CD4-positive, alpha-beta T cell treated with Interleukin-12 subunit alpha and Interleukin-12 subunit beta, for 1 hour (primary cell): ENCODE results near the gene CAMK2A.
"Not testable (repeated sequence)": the region's sequence is repeated elsewhere in the genome, so short reads cannot be mapped to it uniquely, and the experiment has no call there.

Experiments
- DNase-seq: peaks from one replicate; pipeline ENCODE4 v3.0.0-alpha.2; 2020

CAMK2A gene

DNA sequence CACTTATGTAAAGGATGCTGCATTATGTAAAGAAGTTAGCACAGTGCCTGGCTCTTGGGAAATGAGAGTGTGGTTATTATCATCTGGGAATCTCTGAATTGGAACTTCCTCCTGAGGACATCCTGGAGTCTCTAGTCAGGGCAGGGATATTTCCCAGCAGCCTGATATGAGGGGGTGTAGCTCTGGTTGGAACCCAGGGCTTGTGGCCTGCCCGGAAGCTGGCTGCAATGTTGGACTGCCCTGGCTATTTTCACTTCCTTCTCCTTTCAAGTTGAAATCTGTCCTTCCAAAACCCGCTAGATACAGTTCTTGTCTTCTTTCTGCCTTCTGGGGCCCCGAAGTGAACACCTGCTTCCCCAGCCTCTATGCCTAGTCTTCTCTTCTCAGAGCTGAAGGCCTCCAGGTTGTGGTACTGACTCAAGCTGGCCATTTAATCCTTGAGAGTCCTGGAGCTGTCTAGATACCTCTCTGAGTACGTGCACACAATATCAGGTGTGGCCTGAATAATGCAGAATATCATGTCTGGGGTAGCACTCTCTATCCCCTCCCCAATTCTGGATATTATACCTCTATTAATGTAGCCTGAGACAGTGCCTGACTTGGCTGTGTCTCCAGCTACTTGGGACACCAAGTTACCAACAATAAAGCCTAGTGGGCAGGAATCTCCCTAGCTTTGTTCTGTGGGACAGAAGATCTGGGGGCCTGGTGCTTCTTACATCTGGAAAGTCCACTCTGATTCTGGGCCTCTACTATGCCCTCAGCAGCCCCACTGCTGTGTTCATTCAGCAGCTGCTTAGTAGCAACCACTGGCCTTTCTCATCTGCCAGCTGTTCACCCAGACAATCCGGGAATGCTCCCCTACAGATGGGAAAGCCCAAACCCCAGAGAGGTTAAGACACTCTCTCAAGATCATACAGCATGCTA lies 54.7 kb downstream of the CAMK2A start:
- DNase-seq: no peak

DNA sequence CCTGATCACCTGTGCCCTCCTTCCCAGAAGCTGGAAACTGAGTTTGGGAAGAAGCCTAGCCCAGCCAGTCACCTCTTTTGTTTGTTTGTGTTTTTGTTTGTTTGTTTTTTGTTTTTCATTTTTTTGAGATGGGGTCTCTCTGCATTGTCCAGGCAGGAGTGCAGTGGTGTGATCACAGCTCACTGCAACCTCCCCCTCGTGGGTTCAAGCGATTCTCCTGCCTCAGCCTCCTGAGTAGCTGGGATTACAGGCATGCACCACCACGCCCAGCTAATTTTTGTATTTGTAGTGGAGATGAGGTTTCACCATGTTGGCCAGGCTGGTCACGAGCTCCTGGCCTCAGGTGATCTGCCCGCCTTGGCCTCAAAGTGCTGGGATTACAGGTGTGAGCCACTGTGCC lies 55.9 kb downstream of the CAMK2A start:
- not testable (repeated sequence) for DNase-seq

- no peak for DNase-seq
These were observed 58.7 kb downstream of the CAMK2A start for GRCh38 chr5:150230842-150231241.

GRCh38 chr5:150229571-150229970 lies 60.0 kb downstream of the CAMK2A start:
- DNase-seq: no peak

DNA sequence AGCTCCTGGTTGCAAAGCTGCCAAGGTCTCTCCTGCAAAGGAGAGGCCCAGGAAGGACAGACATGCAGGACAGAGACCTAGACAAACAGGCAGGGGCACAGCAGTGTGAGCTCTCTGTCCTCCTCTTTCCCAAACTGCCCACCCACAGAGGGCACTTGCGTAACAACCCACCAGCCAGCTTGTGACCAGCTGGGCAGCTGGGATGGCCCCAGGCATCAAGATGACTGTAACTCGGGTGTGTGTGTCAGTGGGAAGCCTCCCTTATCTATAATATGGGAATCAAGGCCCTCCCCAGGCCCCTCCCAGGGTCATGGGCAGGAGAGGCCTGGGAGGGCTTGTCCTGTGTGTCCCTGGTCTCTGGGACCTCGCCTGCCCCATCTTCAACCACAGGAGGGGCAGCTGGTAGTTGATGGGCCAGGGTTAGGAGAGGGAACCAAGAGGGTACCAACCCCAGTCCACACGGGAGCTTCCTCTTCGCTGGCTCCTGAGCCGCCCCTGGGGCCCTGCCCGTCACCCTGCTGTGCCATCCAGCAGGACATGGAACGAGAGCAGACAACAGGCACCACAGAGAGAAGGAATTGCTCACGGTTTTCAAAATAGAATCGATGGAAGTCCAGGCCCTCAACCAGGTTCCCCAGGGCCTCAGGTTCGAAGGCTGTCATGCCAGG lies 61.8 kb downstream of the CAMK2A start:
- DNase-seq: no peak

- no peak for DNase-seq
These were observed 62.5 kb downstream of the CAMK2A start for GRCh38 chr5:150227036-150227435.

GRCh38 chr5:150224483-150225027 lies 65.0 kb downstream of the CAMK2A start:
- no peak for DNase-seq

DNA sequence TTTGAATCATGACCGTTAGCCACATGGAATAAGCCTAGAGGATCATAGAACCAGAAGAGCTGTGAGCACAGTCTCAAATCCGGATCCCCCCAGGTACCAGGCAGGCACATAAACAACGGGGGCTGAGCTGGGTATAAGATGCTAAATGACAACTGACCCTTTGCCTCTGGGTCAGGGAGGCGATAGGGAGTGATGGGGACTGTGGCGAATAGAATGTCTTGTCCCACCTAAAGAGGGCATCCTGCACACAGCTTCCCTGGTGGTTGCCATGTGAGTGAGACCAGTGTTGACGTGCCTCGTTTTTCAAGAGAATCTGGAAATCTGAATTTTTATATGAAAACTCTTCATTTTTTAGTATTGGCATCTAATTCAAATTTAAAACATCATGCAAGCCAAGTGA lies 66.1 kb downstream of the CAMK2A start:
- DNase-seq: no peak

DNA sequence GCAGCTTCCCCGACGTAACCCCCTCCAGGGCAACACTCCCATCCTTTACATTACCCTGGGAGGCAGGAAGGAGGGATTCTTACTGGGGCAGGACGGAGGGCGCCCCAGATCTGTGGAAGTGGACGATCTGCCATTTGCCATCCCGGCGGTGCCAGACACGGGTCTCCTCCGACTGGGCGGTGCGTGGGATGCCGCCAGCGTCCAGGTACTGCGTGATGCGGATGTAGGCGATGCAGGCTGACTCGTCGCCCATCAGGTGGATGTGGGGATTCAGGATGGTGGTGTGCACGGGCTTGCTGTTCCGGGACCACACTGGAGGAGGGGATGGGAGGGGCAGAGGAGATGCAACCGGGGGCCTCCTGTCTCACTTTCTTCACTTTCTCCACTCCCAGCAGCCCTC lies 66.7 kb downstream of the CAMK2A start:
- DNase-seq: no peak

DNA sequence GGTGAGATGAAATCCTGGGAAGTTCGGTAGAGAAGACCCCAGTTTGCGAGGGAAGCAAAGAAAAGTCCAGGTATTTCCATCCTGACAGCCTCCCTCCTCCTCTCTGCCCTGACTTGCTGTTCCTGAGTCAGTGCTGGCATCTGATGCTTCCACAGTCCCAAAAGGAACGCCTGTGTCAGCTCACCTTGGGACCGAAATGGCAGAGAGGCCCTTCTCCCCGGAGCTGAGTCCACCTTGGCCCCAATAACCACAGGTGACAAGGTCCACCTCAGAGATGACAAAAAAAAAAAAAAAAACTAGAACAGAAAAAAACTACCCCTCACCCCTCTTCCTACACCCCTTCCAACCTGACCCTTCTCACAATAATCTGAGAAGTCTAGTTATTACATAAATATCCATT lies 68.1 kb downstream of the CAMK2A start:
- DNase-seq: no peak

DNA sequence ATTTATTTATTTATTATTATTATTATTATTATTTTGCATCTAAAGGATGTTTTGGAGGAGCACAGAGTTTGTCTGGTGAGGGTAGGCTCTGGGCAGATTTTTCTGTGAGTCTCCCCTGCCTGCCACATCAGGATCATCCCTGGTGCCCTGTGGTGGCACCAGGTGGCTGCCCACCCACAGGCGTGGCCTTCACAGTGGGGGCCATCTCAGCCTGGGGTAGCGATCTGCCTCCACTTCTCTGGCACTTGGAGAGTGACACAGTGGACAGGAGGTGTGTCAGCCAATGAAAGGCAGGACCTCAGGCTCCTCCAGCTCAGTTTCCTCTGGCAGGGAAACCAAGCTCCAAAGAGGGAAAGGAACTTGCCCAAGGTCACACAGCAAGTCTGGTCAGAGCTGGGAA lies 69.7 kb downstream of the CAMK2A start:
- DNase-seq: no peak

GRCh38 chr5:150219142-150219541 lies 70.4 kb downstream of the CAMK2A start:
- no peak for DNase-seq

DNA sequence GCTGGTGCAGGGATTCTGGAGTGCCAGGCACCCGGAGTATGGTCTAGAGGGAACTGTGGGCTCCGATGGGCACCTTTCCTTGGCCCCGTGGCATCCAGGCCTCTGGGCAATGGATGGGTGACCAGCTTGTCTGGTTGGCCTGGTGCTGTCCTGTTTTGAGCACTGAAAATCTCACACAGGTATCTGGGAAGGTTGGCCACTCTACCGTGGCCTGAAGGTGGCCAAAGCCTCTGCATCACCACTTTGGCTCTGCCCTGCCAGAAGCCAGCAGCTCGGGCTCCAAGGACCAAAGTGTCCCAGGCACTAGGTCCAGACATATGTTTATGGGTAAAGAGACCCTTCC lies 70.9 kb downstream of the CAMK2A start:
- no peak for DNase-seq

- peak; percentile 79 for DNase-seq
These were observed 71.5 kb downstream of the CAMK2A start for GRCh38 chr5:150217873-150218692.

DNA sequence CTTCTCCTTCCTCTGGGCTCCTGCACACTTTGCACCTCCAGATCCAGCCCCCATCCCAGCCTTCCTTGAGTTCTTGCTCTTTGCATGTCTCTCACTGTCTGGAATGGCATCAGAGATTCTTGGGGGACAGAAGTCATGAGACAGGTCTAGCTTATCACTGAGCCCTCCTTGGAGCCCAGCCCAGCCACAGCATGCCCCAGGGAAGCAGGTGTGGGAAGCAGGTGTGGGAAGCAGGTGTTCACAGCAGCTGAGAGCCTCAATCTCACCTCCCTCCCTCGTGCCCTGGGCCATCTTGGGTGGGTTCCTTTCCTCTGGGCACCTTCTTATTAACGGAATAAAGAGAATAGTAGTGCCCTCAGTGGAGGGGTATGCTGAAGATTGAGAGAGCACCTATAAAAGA lies 72.5 kb downstream of the CAMK2A start:
- no peak for DNase-seq

GRCh38 chr5:150215979-150216944 lies 73.3 kb downstream of the CAMK2A start:
- no peak for DNase-seq

GRCh38 chr5:150214289-150214688 lies 75.3 kb downstream of the CAMK2A start:
- no peak for DNase-seq

- DNase-seq: no peak
These were observed 76.0 kb downstream of the CAMK2A start for GRCh38 chr5:150213530-150213929.

DNA sequence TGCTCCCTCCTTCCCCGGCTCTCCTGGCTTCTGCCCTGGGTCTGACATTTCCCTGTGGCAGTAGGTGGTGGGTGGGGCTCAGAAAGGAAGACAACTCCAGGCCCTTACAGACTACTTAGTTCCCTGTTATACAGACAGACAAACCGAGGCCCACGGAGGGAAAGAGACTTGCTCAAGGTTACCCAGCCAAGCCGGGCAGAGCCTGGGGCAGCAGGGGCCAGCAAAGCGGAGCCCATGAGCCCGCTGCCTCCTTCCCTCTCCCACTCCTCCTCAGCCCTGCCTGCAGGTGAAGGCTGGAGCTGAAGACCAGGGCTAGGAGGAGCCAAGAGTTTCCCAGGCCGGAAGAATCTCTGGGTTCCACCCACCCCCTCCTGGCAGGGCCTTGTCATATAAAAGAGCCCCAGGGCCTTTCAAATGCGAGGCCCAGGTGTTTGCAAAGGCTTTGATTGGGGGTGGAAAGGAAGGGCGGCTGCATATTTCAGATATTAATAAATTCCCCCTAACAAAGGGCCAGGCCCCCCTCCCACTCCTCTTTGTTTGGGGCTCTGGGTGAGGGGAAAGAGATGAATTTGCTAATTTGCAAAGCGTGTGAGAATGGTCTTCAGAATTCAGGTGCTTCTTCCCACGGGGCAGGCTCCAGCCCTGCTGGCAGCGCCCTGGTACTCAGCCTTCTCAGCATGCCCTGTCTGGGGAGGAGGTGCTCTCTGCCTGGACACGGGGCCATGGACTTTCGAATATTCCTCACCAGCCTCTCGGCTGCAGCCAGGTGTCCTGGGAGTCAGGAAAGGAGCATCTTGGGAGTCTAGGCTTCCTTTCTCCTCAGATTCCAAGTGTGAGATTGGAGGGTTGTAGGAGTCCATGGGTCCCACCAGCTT lies 78.2 kb downstream of the CAMK2A start:
- no peak for DNase-seq

DNA sequence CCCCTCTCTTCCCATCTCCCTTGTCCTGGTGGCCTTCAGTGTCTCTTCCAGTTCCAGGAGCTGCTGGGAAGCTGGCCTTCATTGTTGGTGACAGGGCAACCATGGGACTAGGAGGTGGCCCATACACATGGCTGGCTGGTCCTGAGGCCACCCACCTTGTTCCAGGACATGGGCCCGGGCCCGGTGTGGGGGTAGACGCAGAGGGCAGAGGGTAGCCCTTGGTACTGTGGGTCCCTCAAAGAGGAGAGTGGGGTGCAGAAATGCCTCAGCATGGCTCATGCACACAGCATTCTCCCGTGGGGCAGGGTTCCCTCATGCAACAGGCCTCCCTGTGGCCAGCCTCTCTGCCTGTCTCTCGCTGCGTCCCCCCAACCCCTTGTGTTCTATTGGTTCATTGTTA lies 78.9 kb downstream of the CAMK2A start:
- DNase-seq: no peak

- peak; percentile 24 for DNase-seq
These were observed 80.4 kb downstream of the CAMK2A start for GRCh38 chr5:150209099-150209635.
